PC-9 (cell line): ENCODE results near the gene LRRC63. TPM values are rescaled to one million over a fixed set of nuclear protein-coding genes. Genes with fewer than 3 reads are reported as not detected.

ENCODE experiments used
- BruUV-seq: library from RNA; stranded (reverse); fragments of 400-500 nt; replicated peaks from 2 replicates; lab custom pipeline; 2021; lab: Mats Ljungman, UMichigan
- CTCF ChIA-PET: fragments of 300-600 bp; sonication (Branson Sonifier 250); formaldehyde crosslinking; loops from one replicate; lab custom pipeline; 2022; ENCODE audit warnings: antibody characterized with exemption; lab: Charles Lee
- POLR2A ChIA-PET: fragments of 300-600 bp; sonication (Branson Sonifier 250); formaldehyde crosslinking; loops from one replicate; lab custom pipeline; 2022; ENCODE audit warnings: antibody characterized with exemption; ENCODE audit not compliant: unreplicated experiment; lab: Charles Lee
- DNase-seq, 2 experiments: peaks; one replicate each; pipeline versions ENCODE4 v3.0.0 to v3.0.0-alpha.2; 2015 to 2022; ENCODE audit warnings: mixed read lengths in 1 of 2
- H2AFZ ChIP-seq: fragments of 200-600 bp; sonication (generic); 2 replicates; pipeline ENCODE4 v1.8.1; 2017; ENCODE audit warnings: antibody characterized with exemption
- H3F3A ChIP-seq: fragments of 200-600 bp; sonication (generic); 2 replicates; pipeline ENCODE4 v1.8.1; 2017; ENCODE audit warnings: antibody characterized with exemption, mild to moderate bottlenecking, low read depth; ENCODE audit not compliant: insufficient read depth
- H3K27ac ChIP-seq: fragments of 200-600 bp; sonication (generic); 2 replicates; pipeline ENCODE4 v1.6.1; 2016; ENCODE audit warnings: mixed run types
- H3K27me3 ChIP-seq: fragments of 200-600 bp; sonication (generic); 2 replicates; pipeline ENCODE4 v1.6.1; 2016; ENCODE audit warnings: low read depth, mixed run types; ENCODE audit not compliant: insufficient read depth
- H3K36me3 ChIP-seq: fragments of 200-600 bp; sonication (generic); 2 replicates; pipeline ENCODE4 v1.6.1; 2016; ENCODE audit warnings: low read depth, mixed run types
- H3K4me1 ChIP-seq: fragments of 200-600 bp; sonication (generic); replicated peaks from 2 replicates; pipeline ENCODE4 v1.6.1; 2016; ENCODE audit warnings: mixed run types; ENCODE audit not compliant: insufficient read depth
- H3K4me2 ChIP-seq: fragments of 200-600 bp; sonication (generic); 2 replicates; pipeline ENCODE4 v1.6.1; 2017; ENCODE audit warnings: mixed run types
- H3K4me3 ChIP-seq: fragments of 200-600 bp; sonication (generic); 2 replicates; pipeline ENCODE4 v1.6.1; 2016; ENCODE audit warnings: mixed run types
- H3K79me2 ChIP-seq: fragments of 200-600 bp; sonication (generic); 2 replicates; pipeline ENCODE4 v1.6.1; 2017; ENCODE audit warnings: low read depth, mixed run types
- H3K9me2 ChIP-seq: fragments of 200-600 bp; sonication (generic); 2 replicates; pipeline ENCODE4 v1.8.1; 2017; ENCODE audit warnings: mild to moderate bottlenecking; ENCODE audit not compliant: insufficient read depth
- H3K9me3 ChIP-seq: fragments of 200-600 bp; sonication (generic); 2 replicates; pipeline ENCODE4 v1.8.1; 2016; ENCODE audit warnings: low read depth; ENCODE audit not compliant: insufficient read depth
- H4K20me1 ChIP-seq: fragments of 200-600 bp; sonication (generic); 2 replicates; pipeline ENCODE4 v1.8.1; 2017; ENCODE audit not compliant: insufficient read depth
- EZH2 ChIP-seq: fragments of 200-600 bp; sonication (generic); IDR thresholded peaks from 2 replicates; pipeline ENCODE4 v1.8.0; 2017; ENCODE audit warnings: antibody characterized with exemption, low read depth
- intact Hi-C: fragments of 100-400 bp; cut with micrococcal nuclease; formaldehyde crosslinking; loops from one replicate; pipeline ENCODE4 v1.10.0; 2022; ENCODE audit not compliant: unreplicated experiment
- total RNA-seq: library from RNA; stranded (reverse); gene quantifications from 2 replicates; pipeline ENCODE4 v1.2.3, GENCODE V29; 2021
- TF ChIP-seq, protein P1 (sequence below): fragments of 200-600 bp; sonication (generic); conservative IDR thresholded peaks from 2 replicates; pipeline ENCODE4 v1.6.1; 2017; ENCODE audit warnings: mixed run types, antibody characterized with exemption, mild to moderate bottlenecking, moderate library complexity

LRRC63 gene
- total RNA-seq, 1 experiment from 2014 or later = not detected

DNA sequence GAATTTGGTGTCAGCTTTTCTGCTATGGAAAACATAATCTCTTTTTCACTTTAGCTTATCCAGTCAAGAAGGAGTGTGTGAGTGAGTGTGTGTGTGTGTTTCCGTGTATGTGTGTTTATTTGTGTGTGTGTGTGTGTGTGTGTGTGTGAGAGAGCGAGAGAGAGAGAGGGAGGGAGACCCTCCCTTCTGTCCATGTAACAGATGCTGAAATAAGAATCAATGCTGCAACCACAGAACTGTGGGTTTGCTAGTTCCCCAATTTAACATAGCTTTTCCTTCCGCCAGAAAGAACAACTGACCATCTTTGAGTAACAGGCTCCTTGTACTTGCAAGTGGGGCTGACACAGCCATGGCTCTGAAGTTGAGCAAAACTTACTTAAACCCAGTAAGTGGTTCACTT, 35.0 kb upstream of the LRRC63 start:
- H3K79me2 ChIP-seq = peaks cover 99% of the 10 kb centered on the region
- peaks cover 48% of the 10 kb centered on the region for H4K20me1 ChIP-seq
- H2AFZ ChIP-seq = no peak overlapping the region
- TF ChIP-seq EZH2 = no peak
- TF ChIP-seq, protein P1, sequence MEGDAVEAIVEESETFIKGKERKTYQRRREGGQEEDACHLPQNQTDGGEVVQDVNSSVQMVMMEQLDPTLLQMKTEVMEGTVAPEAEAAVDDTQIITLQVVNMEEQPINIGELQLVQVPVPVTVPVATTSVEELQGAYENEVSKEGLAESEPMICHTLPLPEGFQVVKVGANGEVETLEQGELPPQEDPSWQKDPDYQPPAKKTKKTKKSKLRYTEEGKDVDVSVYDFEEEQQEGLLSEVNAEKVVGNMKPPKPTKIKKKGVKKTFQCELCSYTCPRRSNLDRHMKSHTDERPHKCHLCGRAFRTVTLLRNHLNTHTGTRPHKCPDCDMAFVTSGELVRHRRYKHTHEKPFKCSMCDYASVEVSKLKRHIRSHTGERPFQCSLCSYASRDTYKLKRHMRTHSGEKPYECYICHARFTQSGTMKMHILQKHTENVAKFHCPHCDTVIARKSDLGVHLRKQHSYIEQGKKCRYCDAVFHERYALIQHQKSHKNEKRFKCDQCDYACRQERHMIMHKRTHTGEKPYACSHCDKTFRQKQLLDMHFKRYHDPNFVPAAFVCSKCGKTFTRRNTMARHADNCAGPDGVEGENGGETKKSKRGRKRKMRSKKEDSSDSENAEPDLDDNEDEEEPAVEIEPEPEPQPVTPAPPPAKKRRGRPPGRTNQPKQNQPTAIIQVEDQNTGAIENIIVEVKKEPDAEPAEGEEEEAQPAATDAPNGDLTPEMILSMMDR = no peak
- intact Hi-C loops = no loop called here
- no peak for DNase-seq
- H3K4me3 ChIP-seq = no peak overlapping the region
- no peaks in the 10 kb centered on the region; the same call in 1 of the 2 replicates for H3K9me2 ChIP-seq
- H3K27me3 ChIP-seq = no peaks in the 10 kb centered on the region
- ChIA-PET CTCF (no interaction called here), POLR2A (interaction anchor here (0.6 kb wide), 2 partner anchors 34 to 1008 kb away, joined by 3 to 10 read pairs; no protein-coding TSS in a partner anchor)
- BruUV-seq = no TSS peak
- peaks cover 22% of the 10 kb centered on the region for H3K4me1 ChIP-seq
- H3K27ac ChIP-seq = no peak overlapping the region
- no peaks in the 10 kb centered on the region for H3F3A ChIP-seq
- H3K36me3 ChIP-seq = peaks cover 13% of the 10 kb centered on the region; the same call in 1 of the 2 replicates
- H3K9me3 ChIP-seq = no peaks in the 10 kb centered on the region
- H3K4me2 ChIP-seq = no peak overlapping the region

GRCh38 chr13:46178143-46178542, 33.6 kb upstream of the LRRC63 start:
- Histone ChIP-seq H3K27me3 (no peaks in the 10 kb centered on the region), H3K79me2 (peaks cover 85% of the 10 kb centered on the region), H3K9me3 (no peaks in the 10 kb centered on the region), H3K9me2 (no peaks in the 10 kb centered on the region; the same call in 1 of the 2 replicates), H3F3A (peaks cover 9% of the 10 kb centered on the region), H3K27ac (no peak overlapping the region), H3K36me3 (peaks cover 7% of the 10 kb centered on the region; the same call in 1 of the 2 replicates), H2AFZ (no peak overlapping the region), H3K4me1 (peaks cover 30% of the 10 kb centered on the region), H3K4me2 (no peak overlapping the region), H3K4me3 (no peak overlapping the region), H4K20me1 (peaks cover 36% of the 10 kb centered on the region)
- POLR2A ChIA-PET = no interaction called here
- no TSS peak for BruUV-seq
- DNase-seq = no peak
- intact Hi-C loops = no loop called here
- TF ChIP-seq EZH2 = no peak
- TF ChIP-seq, protein P1 = no peak
- CTCF ChIA-PET = no interaction called here

- POLR2A ChIA-PET = no interaction called here
- BruUV-seq = no TSS peak
Observed at GRCh38 chr13:46178821-46179220, 32.9 kb upstream of the LRRC63 start.

More at GRCh38 chr13:46178821-46179220, 32.9 kb upstream of the LRRC63 start:
- H4K20me1 ChIP-seq = peaks cover 33% of the 10 kb centered on the region
- H3F3A ChIP-seq = peaks cover 12% of the 10 kb centered on the region
- no peak overlapping the region for H3K4me3 ChIP-seq
- no peak overlapping the region for H3K27ac ChIP-seq
- no peak overlapping the region for H2AFZ ChIP-seq
- H3K9me3 ChIP-seq = no peaks in the 10 kb centered on the region
- TF ChIP-seq EZH2 = no peak
- TF ChIP-seq, protein P1 = no peak
- H3K79me2 ChIP-seq = peaks cover 78% of the 10 kb centered on the region
- H3K4me1 ChIP-seq = peaks cover 36% of the 10 kb centered on the region
- H3K4me2 ChIP-seq = peak overlapping the region; percentile 89; the same call in 1 of the 2 replicates
- peaks cover 6% of the 10 kb centered on the region; the same call in 1 of the 2 replicates for H3K36me3 ChIP-seq
- no peaks in the 10 kb centered on the region for H3K27me3 ChIP-seq
- DNase-seq = no peak
- CTCF ChIA-PET = interaction anchor here (0.8 kb wide), 1 partner anchor 29 kb away, joined by 7 read pairs; no protein-coding TSS in a partner anchor
- intact Hi-C loops = no loop called here
- H3K9me2 ChIP-seq = no peaks in the 10 kb centered on the region; the same call in 1 of the 2 replicates
